Measurements from ENCODE around the gene VGLL3.

The VGLL3 gene

GRCh38 chr3:86989006-86989405 is 1.9 kb downstream of the VGLL3 start:
- no peak for DNase-seq (ENCODE audit: low read depth)
- peak overlapping the region; percentile 93 for H3K4me3 ChIP-seq (ENCODE audit: low read length)
- TF ChIP-seq CTCF (conservative IDR thresholded peaks at IDR 0.05; ENCODE audit: low read length): no peak

GRCh38 chr3:86988235-86988634 is 2.7 kb downstream of the VGLL3 start:
- peak overlapping the region; percentile 93 for H3K4me3 ChIP-seq (ENCODE audit: low read length)
- no peak for TF ChIP-seq CTCF (conservative IDR thresholded peaks at IDR 0.05; ENCODE audit: low read length)
- peak; percentile 86 for DNase-seq (ENCODE audit: low read depth)

GRCh38 chr3:86987421-86987715 is 3.6 kb downstream of the VGLL3 start:
- peak overlapping the region; percentile 93 for H3K4me3 ChIP-seq (ENCODE audit: low read length)
- no peak for DNase-seq (ENCODE audit: low read depth)
- TF ChIP-seq CTCF (conservative IDR thresholded peaks at IDR 0.05; ENCODE audit: low read length): no peak

GRCh38 chr3:86986671-86987420 is 4.1 kb downstream of the VGLL3 start:
- H3K4me3 ChIP-seq (ENCODE audit: low read length): peak overlapping the region; percentile 93
- TF ChIP-seq CTCF (conservative IDR thresholded peaks at IDR 0.05; ENCODE audit: low read length): no peak
- peak; percentile 62 for DNase-seq (ENCODE audit: low read depth)

GRCh38 chr3:86985181-86985826 is 5.6 kb downstream of the VGLL3 start:
- DNase-seq (ENCODE audit: low read depth): no peak
- TF ChIP-seq CTCF (conservative IDR thresholded peaks at IDR 0.05; ENCODE audit: low read length): no peak

GRCh38 chr3:86984271-86984670 is 6.7 kb downstream of the VGLL3 start:
- no peak for TF ChIP-seq CTCF (conservative IDR thresholded peaks at IDR 0.05; ENCODE audit: low read length)
- DNase-seq (ENCODE audit: low read depth): peak; percentile 74
- peak overlapping the region; percentile 93 for H3K4me3 ChIP-seq (ENCODE audit: low read length)

More at GRCh38 chr3:86985181-86985826, 5.6 kb downstream of the VGLL3 start:
- H3K4me3 ChIP-seq (ENCODE audit: low read length): peak overlapping the region; percentile 93

- peak overlapping the region; percentile 34 for H3K4me3 ChIP-seq (ENCODE audit: low read length)
- DNase-seq (ENCODE audit: low read depth): peak; percentile 97
- TF ChIP-seq CTCF (conservative IDR thresholded peaks at IDR 0.05; ENCODE audit: low read length): no peak
Observed at GRCh38 chr3:86982883-86983282, 8.1 kb downstream of the VGLL3 start.

Data from AG10803 (cell line).